GM18907 (cell line): ENCODE measurements around the gene PEDS1.
"Not testable (repeated sequence)": the region's sequence is repeated elsewhere in the genome, so short reads cannot be mapped to it uniquely, and the experiment has no call there.

Experiments
- ATAC-seq: cut with Tn5 transposase; IDR thresholded peaks from one replicate; pipeline ENCODE4 v1.9.1; 2021; ENCODE audit warnings: mild to moderate bottlenecking, moderate library complexity; ENCODE audit not compliant: unreplicated experiment

PEDS1 gene

DNA sequence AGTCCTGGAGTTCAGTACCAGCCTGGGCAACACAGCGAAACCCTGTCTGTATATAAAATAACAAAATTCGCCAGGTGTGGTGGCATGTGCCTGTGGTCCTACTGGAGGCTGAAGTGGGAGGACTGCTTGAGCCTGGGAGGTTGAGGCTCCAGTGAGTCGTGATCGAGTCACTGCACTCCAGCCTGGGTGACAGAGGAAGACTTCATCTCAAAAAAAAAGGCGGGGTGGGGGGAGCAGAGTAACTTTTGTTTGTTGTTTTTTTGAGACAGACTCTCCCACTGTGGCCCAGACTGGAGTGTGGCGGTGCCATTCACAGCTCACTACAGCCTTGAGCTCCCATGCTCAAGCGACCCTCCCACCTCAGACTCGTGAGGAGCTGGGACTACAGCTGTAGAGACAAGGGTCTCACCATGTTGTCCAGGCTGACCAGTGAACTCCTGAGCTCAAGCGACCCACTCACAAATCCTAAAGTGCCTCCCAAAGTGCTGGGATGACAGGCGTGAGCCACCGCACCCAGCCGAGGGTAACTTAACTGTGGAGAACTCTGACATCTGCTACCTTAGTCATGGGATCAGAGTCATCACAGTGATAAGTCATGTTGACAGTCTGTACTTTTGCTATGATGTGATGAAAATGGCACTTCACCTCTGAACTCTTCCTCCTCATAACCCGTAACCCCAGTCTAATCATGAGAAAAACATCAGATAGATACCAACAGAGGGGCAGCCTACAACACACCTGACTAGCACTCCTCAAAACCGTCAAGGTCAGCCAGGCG is 16.5 kb downstream of the PEDS1 start:
- no peak for ATAC-seq

DNA sequence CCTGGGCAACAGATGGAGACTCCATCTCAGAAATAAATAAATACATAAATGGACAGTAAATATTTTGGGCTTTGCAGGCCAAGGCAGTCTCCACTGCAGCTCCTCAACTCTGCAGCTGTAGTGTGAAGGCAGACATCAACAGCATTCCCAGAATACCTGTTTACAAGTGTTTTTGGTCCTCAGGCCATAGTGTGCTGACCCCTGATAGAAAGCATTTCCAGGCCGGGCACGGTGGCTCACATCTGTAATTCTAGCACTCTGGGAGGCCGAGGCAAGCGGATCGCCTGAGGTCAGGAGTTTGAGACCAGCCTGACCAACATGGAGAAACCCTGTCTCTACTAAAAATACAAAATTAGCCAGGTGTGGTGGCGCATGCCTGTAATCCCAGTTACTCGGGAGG is 18.4 kb downstream of the PEDS1 start:
- not testable (repeated sequence) for ATAC-seq

DNA sequence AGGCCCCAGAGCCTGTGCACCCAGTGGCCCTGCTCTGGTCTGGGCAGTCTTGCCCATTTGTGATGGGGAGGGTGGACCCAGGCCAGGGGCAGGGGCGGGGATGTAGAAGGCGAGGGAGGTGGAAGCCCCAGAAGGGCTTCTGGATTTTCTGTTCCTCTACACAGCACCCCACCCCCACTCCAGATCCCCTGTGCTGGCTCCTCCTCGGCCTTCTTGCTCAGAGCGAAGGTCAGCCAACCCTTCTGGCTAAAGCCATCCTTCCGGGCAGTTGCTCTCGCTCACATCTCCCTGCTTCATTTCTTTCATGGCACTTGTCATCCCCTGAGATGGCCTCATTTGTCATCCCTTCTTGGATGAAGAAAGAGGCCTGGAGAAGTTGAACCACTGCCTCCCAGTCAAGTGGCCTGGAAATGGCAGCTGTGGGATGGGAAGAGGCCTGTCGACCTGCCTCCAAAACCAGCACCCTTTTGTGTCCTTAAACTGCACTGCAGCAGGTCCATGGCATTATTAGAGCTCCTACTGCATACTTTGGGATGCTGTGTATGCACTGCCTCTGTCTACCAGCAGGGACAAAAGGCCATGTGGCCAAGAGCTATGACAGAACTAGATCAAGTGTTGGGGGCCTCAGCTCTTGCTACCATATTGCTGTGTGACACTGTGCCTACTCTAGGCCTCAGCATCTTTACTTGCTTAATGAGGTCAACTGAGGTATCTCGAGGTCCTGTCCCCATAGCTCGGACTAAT is 19.9 kb downstream of the PEDS1 start:
- no peak for ATAC-seq

DNA sequence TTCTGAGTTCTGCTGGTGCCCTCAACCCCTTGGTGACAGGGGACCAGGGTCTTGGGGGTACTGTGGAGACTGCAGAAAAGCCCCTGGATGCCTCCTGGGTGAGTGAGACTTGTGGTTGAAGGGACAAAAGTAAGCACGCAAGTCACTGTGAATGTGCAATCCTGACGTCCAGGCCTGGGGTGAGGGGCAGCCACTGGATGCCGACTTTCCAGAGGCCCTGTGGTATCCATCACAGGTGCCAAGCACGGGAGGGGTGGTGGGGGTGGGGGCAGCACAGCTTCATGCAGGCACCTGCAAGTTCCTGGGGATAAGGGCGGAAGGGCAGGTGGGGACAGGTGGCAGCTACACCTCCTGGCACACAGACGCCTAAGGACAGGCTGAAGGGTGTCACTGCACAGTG is 20.5 kb downstream of the PEDS1 start:
- ATAC-seq: no peak

DNA sequence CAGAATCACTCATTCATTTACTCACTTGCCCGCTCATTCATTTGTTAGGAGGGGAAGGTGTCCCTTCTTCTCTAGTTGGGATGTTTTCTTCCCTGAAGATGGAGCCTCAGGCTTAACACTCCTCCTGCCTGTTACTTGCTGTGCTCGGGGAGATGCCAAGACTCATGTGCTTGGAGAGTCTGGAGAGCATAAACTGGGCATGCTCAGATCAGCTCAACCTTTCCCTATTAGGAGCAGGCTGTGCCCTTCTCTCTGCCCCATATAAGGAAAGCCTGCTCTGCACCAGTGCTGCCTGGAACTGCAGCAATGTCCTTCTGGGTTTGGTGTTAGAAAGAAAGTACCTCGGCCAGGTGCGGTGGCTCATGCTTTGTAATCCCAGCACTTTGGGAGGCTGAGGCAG is 22.5 kb downstream of the PEDS1 start:
- ATAC-seq: no peak

DNA sequence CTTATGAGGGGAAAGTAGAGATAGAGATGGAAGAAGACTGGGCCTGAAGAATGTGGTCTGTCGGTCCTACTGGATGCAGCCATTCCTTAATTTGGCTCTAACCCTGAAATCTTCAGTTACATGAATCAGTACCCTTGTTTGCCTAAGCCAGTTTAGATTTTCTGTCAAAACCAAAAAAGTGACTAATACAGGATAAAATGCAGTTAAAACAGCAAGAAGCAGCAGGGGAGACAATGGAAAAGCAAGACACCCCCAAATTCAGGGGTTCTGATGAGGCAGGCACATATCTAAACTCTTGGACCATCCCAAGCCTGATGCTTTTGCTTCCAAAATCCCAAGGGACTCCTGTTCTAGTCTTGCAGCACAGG is 23.2 kb downstream of the PEDS1 start:
- no peak for ATAC-seq

DNA sequence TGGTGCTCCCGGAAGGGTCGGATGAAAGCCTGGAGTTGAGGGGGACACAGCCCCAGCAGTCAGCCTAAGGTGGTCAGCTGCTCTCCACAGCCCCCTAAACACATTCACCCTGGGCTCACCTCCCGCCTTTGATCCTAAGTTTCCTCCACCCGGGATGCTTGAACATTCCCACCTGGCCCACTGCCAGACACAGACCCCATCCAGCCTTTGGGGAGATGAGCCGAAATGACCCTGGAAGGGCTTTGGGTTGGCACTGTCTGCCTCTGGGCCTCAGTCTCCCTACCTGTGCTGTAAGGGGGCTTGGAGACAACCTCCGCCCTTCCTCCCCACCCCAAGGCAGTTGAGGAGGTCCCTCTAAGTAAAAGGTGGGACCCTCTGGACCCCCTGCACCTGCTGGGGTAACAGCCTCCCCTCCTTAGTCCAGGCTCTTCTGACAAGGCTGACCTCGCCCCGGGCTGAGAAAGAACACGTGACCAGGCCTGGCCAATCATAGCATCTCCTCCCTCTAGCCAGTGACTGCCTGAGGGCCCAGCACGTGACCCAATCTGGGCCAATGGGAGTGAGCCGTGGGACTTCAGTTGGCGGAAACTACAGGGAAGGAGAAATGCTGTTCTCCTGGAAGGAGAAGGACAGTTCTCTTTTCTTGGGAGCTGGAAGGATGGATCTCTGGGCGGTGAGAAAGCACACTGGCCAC is 23.7 kb downstream of the PEDS1 start:
- ATAC-seq: no peak

DNA sequence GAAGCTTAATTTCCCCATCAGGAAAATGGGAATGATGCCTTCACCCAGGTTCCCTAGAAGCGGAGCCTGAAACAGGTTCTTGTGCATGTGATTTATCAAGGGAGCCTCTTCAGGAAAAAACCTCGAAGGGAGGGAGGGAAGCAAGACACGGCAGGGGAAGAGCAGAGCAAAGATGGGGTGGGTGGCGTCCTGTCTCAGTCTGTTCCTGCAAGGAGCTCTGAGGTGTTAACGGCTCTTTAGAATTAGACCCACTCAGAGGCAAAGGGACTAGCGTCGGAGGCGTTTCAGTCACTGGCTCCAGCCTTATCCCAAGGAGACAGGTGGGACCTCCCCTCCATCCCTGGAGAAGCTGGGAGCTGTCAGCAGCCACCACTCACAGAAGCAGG is 25.0 kb downstream of the PEDS1 start:
- no peak for ATAC-seq

DNA sequence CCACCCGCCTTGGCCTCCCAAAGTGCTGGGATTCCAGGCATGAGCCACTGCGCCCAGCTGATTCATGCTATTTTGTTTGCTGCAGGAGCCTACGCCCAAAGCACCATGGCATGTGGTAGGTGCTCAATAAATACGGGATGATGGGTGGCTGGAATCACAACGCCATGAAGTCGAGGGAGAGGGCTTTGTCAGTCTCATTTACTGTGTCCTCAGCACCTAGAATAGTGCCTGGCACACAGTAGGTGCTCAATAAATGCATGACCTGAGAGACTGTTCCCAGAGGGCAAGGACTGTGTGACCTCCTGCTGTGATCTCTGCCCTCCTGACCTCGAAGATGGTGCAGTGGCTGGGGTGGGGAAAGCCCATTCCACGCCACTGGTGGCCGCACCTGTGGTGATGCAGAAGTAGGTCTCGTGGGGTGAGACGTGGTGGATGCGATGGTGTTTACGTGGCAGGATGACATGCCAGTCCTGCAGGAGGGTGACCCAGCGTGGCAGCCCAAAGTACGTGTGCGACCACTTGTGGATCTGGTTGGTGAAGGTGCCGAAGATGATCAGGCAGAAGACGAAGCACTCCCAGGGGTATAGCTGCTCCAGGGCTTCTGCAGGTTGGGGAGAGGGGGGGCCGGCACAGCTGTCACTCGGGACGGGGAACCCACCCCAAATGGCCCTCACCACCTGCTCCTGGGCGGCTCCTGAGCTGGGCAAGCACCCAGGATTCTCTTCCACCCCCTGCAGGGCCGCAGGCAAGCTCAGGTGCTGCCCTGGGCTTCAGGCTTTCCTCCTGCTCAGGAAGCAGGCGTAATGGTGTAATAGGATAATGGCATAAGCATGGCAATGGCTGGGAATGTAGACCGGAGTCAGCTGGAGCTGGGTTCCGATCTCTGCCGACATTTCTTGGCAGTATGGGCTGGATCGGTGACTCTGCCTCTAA is 25.7 kb downstream of the PEDS1 start:
- no peak for ATAC-seq

DNA sequence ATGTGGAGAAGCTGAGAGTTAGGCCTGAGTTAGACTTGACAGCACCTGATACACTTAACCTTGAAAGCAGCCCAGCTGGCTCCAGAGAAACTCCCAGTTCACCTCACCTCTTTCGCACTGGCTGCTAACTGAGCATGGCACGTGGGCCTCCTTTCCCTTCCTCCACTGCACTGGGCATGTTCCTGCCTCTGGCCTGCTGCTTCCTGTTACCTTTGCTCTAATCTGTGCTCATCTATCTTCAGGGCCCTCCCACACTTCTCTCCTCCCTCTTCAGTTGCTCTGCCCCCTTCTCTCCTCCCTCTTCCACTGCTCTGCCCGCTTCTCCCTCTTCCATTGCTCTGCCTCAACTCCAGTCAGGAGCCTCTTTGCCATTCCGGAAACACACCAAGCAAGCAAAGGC is 26.9 kb downstream of the PEDS1 start:
- no peak for ATAC-seq

DNA sequence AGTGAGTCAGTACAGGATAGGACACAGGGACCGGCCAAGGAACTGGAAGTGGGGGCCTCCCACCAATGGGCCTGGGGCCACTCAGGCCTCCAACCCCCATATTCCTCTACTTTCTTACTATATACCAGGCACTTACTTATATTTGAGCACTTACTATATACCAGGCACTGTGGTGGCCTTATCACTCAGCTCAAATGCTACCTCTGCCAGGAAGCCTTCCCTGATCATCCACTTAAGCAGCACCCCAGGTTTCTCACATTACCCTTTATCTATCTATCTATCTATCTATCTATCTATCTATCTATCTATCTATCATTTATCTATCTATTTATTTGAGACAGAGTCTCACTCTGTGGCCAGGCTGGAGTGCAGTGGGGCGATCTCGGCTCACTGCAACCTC is 28.2 kb downstream of the PEDS1 start:
- ATAC-seq: no peak

DNA sequence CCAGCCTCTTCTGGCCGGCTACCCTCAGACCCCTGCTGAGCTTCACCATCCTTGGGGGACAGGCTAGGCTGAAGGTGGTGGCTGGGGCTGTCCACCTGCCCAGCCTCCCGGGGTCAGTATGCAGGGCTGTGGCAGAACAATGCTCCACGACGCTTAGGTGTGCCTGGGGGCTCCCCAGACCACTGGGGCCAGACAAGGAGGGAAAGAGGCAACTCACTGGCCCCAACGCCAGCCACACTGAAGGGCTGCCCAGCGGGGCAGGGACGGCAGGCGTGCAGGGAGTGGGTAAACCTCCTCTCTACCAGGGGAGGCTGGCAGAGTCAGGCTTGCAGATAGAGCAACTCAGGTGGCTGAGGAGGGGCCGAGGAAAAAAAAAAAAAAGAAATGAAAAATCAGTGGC is 29.0 kb downstream of the PEDS1 start:
- ATAC-seq: no peak

DNA sequence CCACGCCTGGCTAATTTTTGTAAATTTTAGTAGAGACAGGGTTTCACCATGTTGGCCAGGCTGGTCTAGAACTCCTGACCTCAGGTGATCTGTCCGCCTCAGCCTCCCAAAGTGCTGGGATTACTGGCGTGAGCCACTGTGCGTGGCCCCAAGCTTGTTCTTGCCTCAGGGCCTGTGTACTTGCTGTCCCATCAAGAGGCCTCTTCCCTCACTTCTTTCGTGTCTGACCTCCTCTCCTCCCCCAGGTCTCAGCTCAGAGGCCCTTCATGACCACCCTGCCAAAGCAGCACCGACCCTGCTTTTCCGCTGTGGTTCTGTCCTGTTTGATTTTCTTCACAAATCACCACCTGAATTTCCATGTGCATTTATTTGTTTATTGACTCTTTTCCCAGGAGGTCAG is 30.1 kb downstream of the PEDS1 start:
- no peak for ATAC-seq

DNA sequence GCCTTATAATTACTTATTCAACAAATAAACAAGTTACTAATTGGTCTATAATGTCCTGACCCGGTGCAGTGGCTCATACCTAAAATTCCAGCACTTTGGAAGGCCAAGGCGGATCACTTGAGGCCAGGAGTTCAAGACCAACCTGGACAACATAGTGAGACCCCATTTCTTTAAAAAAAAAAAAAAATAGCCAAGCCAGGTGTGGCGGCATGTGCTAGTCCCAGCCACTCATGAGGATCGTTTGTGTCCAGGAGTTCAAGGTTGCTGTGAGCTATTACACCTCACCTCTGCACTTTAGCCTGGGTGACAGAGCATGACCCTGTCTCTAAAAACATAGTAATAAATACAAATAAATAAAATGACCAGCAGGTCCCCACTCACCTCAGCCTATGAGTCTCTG is 30.8 kb downstream of the PEDS1 start:
- ATAC-seq: no peak

DNA sequence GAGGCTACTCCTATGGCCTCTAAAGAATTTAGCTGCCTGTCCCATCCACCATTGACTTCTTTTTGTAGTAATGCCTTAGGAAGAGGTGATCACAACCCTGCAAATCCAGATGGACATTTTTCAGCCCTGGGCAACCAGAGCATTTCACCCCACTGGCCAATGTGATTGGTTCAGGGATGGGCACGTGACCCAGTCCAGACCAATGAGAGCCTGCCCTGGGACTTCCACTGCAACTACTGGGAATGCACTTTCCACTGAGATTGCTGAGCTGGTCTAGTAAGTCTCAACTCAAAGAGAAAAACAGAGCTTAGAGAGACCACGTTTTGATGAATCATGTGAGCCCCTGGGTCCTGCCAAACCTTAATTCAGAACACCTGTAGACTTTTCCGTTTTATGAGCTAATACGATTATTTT is 31.7 kb downstream of the PEDS1 start:
- ATAC-seq: no peak

DNA sequence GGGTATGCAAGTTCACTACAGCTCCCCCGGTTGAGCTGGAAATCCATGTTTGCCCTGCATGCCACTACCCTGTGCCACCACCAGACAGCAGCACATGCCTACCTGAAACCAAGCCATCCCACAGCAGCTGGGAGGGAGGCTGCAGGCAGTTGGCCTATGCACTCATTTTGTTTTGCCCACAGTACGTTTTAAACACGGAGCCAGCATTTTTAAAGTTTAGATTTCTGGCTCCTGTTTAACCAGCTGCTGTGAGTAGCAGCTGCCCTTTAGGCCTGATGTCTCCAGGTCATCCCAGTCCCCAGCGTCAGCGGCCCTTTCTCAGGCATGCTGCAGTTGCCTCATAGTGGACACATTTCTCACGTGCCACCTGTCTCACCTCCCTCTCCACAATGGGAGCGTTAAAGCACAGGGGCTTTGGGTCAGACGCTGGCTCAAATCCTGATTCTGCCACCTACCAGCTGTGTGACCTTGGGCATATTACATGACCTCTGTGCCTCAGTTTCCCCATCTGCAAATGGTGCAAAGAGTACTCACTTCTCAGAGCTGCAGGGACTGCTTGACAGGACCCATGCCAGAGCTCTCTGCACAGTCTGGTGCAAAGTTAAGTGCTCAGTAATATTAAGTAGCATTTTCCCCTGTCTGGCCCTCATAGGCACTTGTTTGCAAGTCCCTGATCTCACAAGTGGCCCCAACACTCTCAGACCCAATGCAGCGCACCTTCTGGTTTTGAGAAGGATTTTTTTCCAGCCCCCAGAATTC is 32.4 kb downstream of the PEDS1 start:
- ATAC-seq: no peak

DNA sequence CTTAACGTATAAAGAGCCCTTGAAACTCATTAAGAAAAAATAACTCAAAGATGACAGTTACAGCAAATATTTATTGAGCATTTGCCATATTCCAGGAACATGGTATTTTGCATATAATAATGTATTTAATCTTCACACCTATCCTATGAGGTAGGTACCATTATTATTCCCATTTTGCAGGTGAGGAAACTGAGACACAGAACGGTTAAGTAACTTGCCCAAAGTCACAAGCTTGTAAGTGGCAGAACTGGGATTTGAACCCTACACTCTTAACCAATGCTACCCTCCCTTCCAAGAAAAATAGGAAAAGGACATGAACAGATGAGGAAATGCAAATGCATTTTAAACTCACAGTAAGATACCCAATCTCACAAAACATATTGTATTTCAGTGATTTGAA is 35.3 kb downstream of the PEDS1 start:
- no peak for ATAC-seq

DNA sequence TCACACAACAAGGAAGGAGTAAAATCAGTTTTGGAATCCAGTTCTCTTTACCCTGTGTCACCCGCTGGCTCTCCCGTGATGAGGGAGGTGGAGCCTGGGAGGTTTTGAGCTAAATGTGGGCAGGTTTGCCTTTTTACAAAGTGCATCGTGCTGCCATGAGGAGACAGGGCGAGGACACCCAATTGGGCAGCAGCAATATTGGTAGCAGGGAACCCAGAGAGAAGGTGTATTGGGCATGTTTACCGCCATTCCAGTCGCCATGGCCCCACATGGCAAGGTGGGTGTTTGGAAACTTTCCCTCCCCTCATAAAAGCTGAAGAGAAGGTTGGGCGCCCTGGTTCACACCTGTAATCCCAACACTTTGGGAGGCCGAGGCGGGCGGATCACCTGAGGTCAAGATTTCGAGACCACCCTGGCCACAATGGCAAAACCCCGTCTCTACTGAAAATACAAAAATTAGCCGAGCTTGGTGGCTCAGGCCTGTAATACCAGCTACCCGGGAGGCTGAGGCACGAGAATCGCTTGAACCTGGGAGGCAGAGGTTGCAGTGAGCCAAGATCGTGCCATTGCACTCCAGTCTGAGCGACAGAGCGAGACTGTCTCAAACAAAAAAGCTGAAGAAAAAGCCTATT is 37.0 kb downstream of the PEDS1 start:
- ATAC-seq: no peak

DNA sequence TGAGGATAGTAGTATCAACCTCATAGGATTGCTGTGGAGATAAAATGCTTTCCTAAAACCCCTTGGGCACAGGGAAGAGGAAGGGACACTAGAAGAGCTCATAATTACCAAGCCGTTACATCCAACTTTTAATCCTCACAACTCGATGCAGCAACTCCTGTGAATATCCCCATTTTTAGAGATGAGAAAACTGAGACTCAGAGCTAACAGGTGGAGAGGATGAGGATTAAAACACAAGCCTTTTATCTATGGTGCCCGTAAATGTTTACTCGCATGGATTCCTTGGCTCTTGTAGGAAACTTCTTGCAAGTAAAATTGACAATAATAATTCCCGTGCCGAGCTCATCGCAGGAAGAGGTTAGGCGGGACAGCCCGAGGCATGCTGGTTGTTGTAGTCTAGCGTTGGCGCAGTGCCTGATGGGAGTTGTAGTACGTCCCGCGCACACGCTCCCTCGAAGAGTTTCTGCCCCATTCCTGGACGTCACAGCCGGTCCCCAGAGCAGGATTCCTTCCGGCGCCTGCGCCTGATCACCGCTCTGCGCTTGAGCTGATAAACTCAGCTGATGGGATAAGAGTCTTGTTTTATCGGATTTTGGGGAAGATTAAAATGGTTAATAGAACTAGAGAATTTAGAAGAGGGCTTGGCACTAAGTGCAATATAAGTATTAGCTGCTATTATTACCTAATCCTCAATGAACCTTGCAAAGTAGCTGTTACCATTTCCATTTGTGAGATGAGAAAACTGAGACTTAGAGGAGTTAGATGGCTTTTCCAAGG is 37.7 kb downstream of the PEDS1 start:
- ATAC-seq: peak; percentile 68
